GM23248 (cell line): ENCODE data around the gene TSPAN2. TPM values are rescaled to one million over a fixed set of nuclear protein-coding genes. Genes with fewer than 3 reads are reported as not detected.

Experiments used
- DNase-seq: peaks from one replicate; pipeline ENCODE4 v3.0.0-alpha.2; 2015
- H2AFZ ChIP-seq: fragments of 200-600 bp; sonication (generic); 2 replicates; pipeline ENCODE4 v1.6.1; 2016; ENCODE audit warnings: antibody characterized with exemption
- H3F3A ChIP-seq: fragments of 200-600 bp; sonication (generic); 2 replicates; pipeline ENCODE4 v1.6.1; 2016; ENCODE audit warnings: mild to moderate bottlenecking, antibody characterized with exemption, mixed run types; ENCODE audit not compliant: insufficient read depth
- H3K27ac ChIP-seq: fragments of 200-600 bp; sonication (generic); 2 replicates; pipeline ENCODE4 v1.5.1; 2016; ENCODE audit warnings: mild to moderate bottlenecking
- H3K27me3 ChIP-seq: fragments of 200-600 bp; sonication (generic); replicated peaks from 2 replicates; pipeline ENCODE4 v1.6.1; 2016; ENCODE audit warnings: mild to moderate bottlenecking; ENCODE audit not compliant: insufficient read depth
- H3K36me3 ChIP-seq: fragments of 200-600 bp; sonication (generic); 2 replicates; pipeline ENCODE4 v1.6.1; 2016; ENCODE audit warnings: low read depth, mild to moderate bottlenecking
- H3K4me1 ChIP-seq: fragments of 200-600 bp; sonication (generic); 2 replicates; pipeline ENCODE4 v1.6.1; 2016; ENCODE audit warnings: mild to moderate bottlenecking; ENCODE audit not compliant: insufficient read depth
- H3K4me2 ChIP-seq: fragments of 200-600 bp; sonication (generic); one replicate; pipeline ENCODE4 v1.6.1; 2016; ENCODE audit warnings: mild to moderate bottlenecking; ENCODE audit not compliant: unreplicated experiment
- H3K4me3 ChIP-seq: fragments of 200-600 bp; sonication (generic); 2 replicates; pipeline ENCODE4 v1.5.1; 2016; ENCODE audit warnings: mild to moderate bottlenecking
- H3K79me2 ChIP-seq: fragments of 200-600 bp; sonication (generic); 2 replicates; pipeline ENCODE4 v1.6.1; 2016; ENCODE audit warnings: mild to moderate bottlenecking; ENCODE audit not compliant: insufficient read depth
- H3K9ac ChIP-seq: fragments of 200-600 bp; sonication (generic); 2 replicates; pipeline ENCODE4 v1.6.1; 2016; ENCODE audit warnings: mild to moderate bottlenecking
- H3K9me2 ChIP-seq: fragments of 200-600 bp; sonication (generic); 2 replicates; pipeline ENCODE4 v1.6.1; 2016; ENCODE audit warnings: mixed run types, mild to moderate bottlenecking, moderate library complexity; ENCODE audit not compliant: insufficient read depth
- H3K9me3 ChIP-seq: fragments of 200-600 bp; sonication (generic); one replicate; pipeline ENCODE4 v1.6.1; 2017; ENCODE audit warnings: low read depth
- H4K20me1 ChIP-seq: fragments of 200-600 bp; sonication (generic); 2 replicates; pipeline ENCODE4 v1.6.0; 2016; ENCODE audit not compliant: insufficient read depth
- EZH2 ChIP-seq: fragments of 200-600 bp; sonication (generic); IDR thresholded peaks from 2 replicates; pipeline ENCODE4 v1.6.1; 2018; ENCODE audit warnings: antibody characterized with exemption, mild to moderate bottlenecking; ENCODE audit not compliant: insufficient read depth, poor library complexity, severe bottlenecking
- EZH2phosphoT487 ChIP-seq: fragments of 200-600 bp; sonication (generic); IDR thresholded peaks from 2 replicates; pipeline ENCODE4 v1.6.1; 2018; ENCODE audit warnings: antibody characterized with exemption, moderate library complexity, mild to moderate bottlenecking, low read depth; ENCODE audit not compliant: insufficient read depth
- WGBS, 2 experiments: methylation state at CpG; one replicate each; pipeline ENCODE4 v1.1.6; 2015 to 2017; ENCODE audit warnings: low lambda C conversion rate in 2 of 2, low coverage in 1 of 2; ENCODE audit errors: missing lambda C conversion rate in 2 of 2; 5-methylcytosine and 5-hydroxymethylcytosine counted together
- in situ Hi-C: fragments of 300-500 bp; cut with MboI; formaldehyde crosslinking; loops from 2 replicates; pipeline ENCODE4 v1.15.0; 2020
- polyA plus RNA-seq: library from polyadenylated mRNA; unstranded; fragments of >200 nt; fragmentation: Nextera tagmentation; extraction: Ambion mirVana; gene quantifications from 2 replicates; pipeline ENCODE4 v1.2.1, GENCODE V29; 2016
- total RNA-seq: library from RNA; depleted of rRNA; stranded (reverse); fragments of >200 nt; shearing (Covaris generic); gene quantifications from 2 replicates; pipeline ENCODE4 v1.2.3, GENCODE V29; 2014

Gene TSPAN2
- total and polyA plus RNA-seq, 2 experiments from 2014 or later = 2.7 to 10.1 TPM

DNA sequence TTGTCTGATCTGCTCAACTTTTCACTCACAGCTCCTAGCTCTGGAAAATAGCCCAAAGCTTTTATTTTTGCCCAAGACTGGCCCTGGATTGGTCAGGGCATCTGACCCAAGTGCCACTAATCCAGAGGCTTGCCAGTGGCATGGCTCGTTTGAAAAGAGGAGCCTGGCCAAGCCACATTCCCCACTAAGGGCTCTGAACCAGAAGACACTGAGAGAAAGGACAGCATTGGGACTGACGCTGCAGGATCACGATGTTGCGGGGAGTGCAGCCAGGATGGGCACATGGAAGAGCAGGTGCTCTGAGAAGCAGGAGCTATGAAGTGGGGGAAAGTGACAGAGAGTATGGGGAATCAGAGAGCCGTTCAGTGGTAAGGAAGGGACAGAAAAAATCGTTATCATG is 44.9 kb upstream of the TSPAN2 start:
- no peaks in the 10 kb centered on the region for H3K79me2 ChIP-seq
- no peak for TF ChIP-seq EZH2phosphoT487
- TF ChIP-seq EZH2 = no peak
- H4K20me1 ChIP-seq = no peaks in the 10 kb centered on the region
- in situ Hi-C loops = no loop called here
- no peaks in the 10 kb centered on the region for H3K9me2 ChIP-seq
- H3F3A ChIP-seq = peaks cover 33% of the 10 kb centered on the region
- DNase-seq = no peak
- no peak overlapping the region for H3K4me3 ChIP-seq
- H3K36me3 ChIP-seq = no peaks in the 10 kb centered on the region
- H3K9ac ChIP-seq = peak overlapping the region; percentile 58; the same call in 1 of the 2 replicates
- no peaks in the 10 kb centered on the region for H3K27me3 ChIP-seq
- H3K9me3 ChIP-seq = no peaks in the 10 kb centered on the region
- 64 to 77% methylated on average over 6 of the region's 6 CpGs for WGBS, 2 experiments
- peak overlapping the region; percentile 62 for H3K4me2 ChIP-seq
- H2AFZ ChIP-seq = no peak overlapping the region
- peaks cover 44% of the 10 kb centered on the region for H3K4me1 ChIP-seq
- peak overlapping the region; percentile 96 for H3K27ac ChIP-seq

DNA sequence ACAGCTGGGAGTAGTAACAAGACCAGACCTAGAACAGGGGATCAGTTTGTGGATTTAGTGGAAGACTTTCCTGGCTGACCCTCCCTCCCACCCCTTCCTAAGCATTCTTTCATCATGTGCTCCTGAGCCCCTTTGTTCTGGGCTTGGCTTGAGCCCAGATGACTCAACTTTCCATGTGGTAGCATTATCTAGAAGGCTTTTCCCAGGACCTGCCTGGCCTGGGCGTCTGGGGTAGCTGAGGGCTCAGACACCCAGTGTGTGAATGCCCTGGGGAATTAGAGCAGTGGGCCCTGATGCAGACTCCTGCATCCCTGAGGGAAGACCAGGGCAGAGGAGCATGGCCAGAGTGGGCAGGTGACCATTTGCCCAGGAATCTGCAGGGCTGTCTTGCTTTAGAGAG is 44.1 kb upstream of the TSPAN2 start:
- Histone ChIP-seq H3K4me1 (peaks cover 39% of the 10 kb centered on the region), H3K36me3 (no peaks in the 10 kb centered on the region), H3K9ac (no peak overlapping the region), H4K20me1 (no peaks in the 10 kb centered on the region), H2AFZ (no peak overlapping the region), H3K9me2 (no peaks in the 10 kb centered on the region), H3K27me3 (no peaks in the 10 kb centered on the region), H3K9me3 (no peaks in the 10 kb centered on the region), H3K27ac (peak overlapping the region; percentile 96), H3K4me2 (no peak overlapping the region), H3K79me2 (no peaks in the 10 kb centered on the region), H3K4me3 (no peak overlapping the region), H3F3A (peaks cover 33% of the 10 kb centered on the region)
- 76 to 82% methylated on average over 1 of the region's 1 CpG for WGBS, 2 experiments
- in situ Hi-C loops = no loop called here
- TF ChIP-seq EZH2phosphoT487 (no peak), EZH2 (no peak)
- DNase-seq = peak; percentile 33

DNA sequence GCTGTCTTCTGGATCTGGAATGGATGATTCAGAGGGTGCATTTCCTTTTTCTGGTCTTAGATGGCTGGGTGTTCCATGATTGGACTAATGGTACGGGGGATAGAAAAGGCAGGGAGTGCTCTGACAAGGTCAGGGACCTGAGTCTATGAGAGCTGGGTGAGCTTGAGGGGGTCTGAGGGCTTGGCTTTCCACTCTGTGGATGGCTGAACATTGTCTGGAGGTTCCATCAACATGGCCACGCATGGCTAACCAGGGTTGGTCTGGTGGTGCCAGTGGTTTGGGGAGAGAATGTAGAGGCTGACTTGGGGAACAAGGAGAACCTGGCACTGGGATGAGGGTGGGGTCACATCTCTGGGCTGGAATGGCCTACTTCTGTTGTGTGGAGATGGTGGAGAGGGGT is 41.5 kb upstream of the TSPAN2 start:
- in situ Hi-C loops = no loop called here
- DNase-seq = no peak
- Histone ChIP-seq H3F3A (peaks cover 17% of the 10 kb centered on the region), H3K36me3 (no peaks in the 10 kb centered on the region), H2AFZ (no peak overlapping the region), H3K9me3 (no peaks in the 10 kb centered on the region), H3K27me3 (no peaks in the 10 kb centered on the region), H3K27ac (no peak overlapping the region), H3K4me2 (no peak overlapping the region), H3K79me2 (no peaks in the 10 kb centered on the region), H3K9me2 (no peaks in the 10 kb centered on the region), H3K4me1 (peaks cover 25% of the 10 kb centered on the region), H3K9ac (no peak overlapping the region), H4K20me1 (no peaks in the 10 kb centered on the region), H3K4me3 (no peak overlapping the region)
- TF ChIP-seq EZH2phosphoT487 (no peak), EZH2 (no peak)
- WGBS, 2 experiments = 96 to 100% methylated on average over 2 of the region's 2 CpGs

DNA sequence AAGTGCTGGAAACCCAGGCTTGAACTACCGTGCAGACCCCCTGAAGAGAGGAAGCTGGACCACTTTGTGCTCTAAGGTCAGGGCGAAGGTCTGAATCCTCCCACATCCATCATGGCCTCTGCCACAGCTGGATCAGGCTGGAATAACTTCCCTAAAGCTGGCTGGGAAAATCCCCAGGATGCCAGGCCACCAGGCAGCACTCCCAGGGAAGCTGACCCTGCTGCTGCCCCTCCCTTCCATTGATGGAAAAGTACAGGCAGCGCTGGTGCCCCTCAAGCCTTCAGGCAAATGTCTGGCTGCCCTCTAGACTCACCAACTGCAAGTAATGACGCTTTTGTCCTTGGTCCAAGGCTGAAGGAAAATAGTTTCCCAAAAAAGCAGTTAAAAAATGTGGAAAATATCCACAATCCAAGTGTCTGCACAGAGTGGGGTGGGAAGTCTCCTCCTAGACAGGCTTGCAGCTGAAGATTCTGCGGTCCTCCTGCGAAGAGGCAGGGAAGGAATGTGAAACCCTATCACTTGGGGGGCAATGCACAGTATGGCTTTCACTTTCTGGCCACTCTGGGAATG is 39.9 kb upstream of the TSPAN2 start:
- WGBS, 2 experiments = 70 to 73% methylated on average over 6 of the region's 6 CpGs
- Histone ChIP-seq H3K4me2 (no peak overlapping the region), H3K4me3 (no peak overlapping the region), H4K20me1 (no peaks in the 10 kb centered on the region), H3K79me2 (no peaks in the 10 kb centered on the region), H3K9me3 (peaks cover 3% of the 10 kb centered on the region), H3K9ac (no peak overlapping the region), H3K9me2 (no peaks in the 10 kb centered on the region), H3K27ac (no peak overlapping the region), H3K36me3 (no peaks in the 10 kb centered on the region), H3K4me1 (peaks cover 11% of the 10 kb centered on the region), H3F3A (peaks cover 3% of the 10 kb centered on the region; the same call in 1 of the 2 replicates), H3K27me3 (no peaks in the 10 kb centered on the region), H2AFZ (no peak overlapping the region)
- in situ Hi-C loops = no loop called here
- DNase-seq = no peak
- TF ChIP-seq EZH2 (no peak), EZH2phosphoT487 (no peak)
